ENCODE measurements around the gene CCDC78. TPM values are rescaled to one million over a fixed set of nuclear protein-coding genes. Genes with fewer than 3 reads are reported as not detected.

Gene CCDC78
- total RNA-seq, 1 donor from 2014 or later = 3.2 TPM

- Mint-ChIP-seq H3K4me3 (no peak overlapping the region), H3K27ac (no peak overlapping the region), H3K9me3 (no peaks in the 10 kb centered on the region), H3K27me3 (ENCODE audit: low read depth) (no peaks in the 10 kb centered on the region), H3K36me3 (no peaks in the 10 kb centered on the region), H3K4me1 (peaks cover 8% of the 10 kb centered on the region)
- DNase-seq (ENCODE audit: low spot score in 2 of 2, unreplicated experiment in 2 of 2) = no peak
- TF ChIP-seq CTCF (IDR thresholded peaks at IDR 0.05; ENCODE audit: unreplicated experiment) = no peak
Measured at GRCh38 chr16:766008-766819, 40.0 kb upstream of the CCDC78 start.

- Mint-ChIP-seq H3K4me1 (peaks cover 11% of the 10 kb centered on the region), H3K27ac (no peak overlapping the region), H3K27me3 (ENCODE audit: low read depth) (no peaks in the 10 kb centered on the region), H3K9me3 (no peaks in the 10 kb centered on the region), H3K4me3 (no peak overlapping the region), H3K36me3 (no peaks in the 10 kb centered on the region)
- TF ChIP-seq CTCF (IDR thresholded peaks at IDR 0.05; ENCODE audit: unreplicated experiment) = no peak
- no peak for DNase-seq (ENCODE audit: low spot score in 2 of 2, unreplicated experiment in 2 of 2)
Measured at GRCh38 chr16:765488-765865, 39.2 kb upstream of the CCDC78 start.

- no peak for TF ChIP-seq CTCF (IDR thresholded peaks at IDR 0.05; ENCODE audit: unreplicated experiment)
- no peak overlapping the region for H3K4me3 Mint-ChIP-seq
Measured at GRCh38 chr16:764848-765487, 38.7 kb upstream of the CCDC78 start.

GRCh38 chr16:764184-764750 is 38.0 kb upstream of the CCDC78 start:
- TF ChIP-seq CTCF (IDR thresholded peaks at IDR 0.05; ENCODE audit: unreplicated experiment) = no peak

More at GRCh38 chr16:764848-765487, 38.7 kb upstream of the CCDC78 start:
- Mint-ChIP-seq H3K36me3 (no peaks in the 10 kb centered on the region), H3K27me3 (ENCODE audit: low read depth) (no peaks in the 10 kb centered on the region), H3K9me3 (no peaks in the 10 kb centered on the region), H3K4me1 (peaks cover 13% of the 10 kb centered on the region), H3K27ac (no peak overlapping the region)
- DNase-seq (ENCODE audit: low spot score in 2 of 2, unreplicated experiment in 2 of 2) = no peak

GRCh38 chr16:763369-764183 is 37.3 kb upstream of the CCDC78 start:
- no peak for TF ChIP-seq CTCF (IDR thresholded peaks at IDR 0.05; ENCODE audit: unreplicated experiment)
- H3K27ac Mint-ChIP-seq = no peak overlapping the region
- H3K36me3 Mint-ChIP-seq = no peaks in the 10 kb centered on the region
- no peak overlapping the region for H3K4me3 Mint-ChIP-seq
- no peaks in the 10 kb centered on the region for H3K9me3 Mint-ChIP-seq
- DNase-seq (ENCODE audit: low spot score in 2 of 2, unreplicated experiment in 2 of 2) = no peak
- peaks cover 20% of the 10 kb centered on the region for H3K4me1 Mint-ChIP-seq
- no peaks in the 10 kb centered on the region for H3K27me3 Mint-ChIP-seq (ENCODE audit: low read depth)

More at GRCh38 chr16:764184-764750, 38.0 kb upstream of the CCDC78 start:
- no peak for DNase-seq (ENCODE audit: low spot score in 2 of 2, unreplicated experiment in 2 of 2)
- Mint-ChIP-seq H3K4me1 (peaks cover 20% of the 10 kb centered on the region), H3K9me3 (no peaks in the 10 kb centered on the region), H3K27ac (no peak overlapping the region), H3K4me3 (no peak overlapping the region), H3K36me3 (no peaks in the 10 kb centered on the region), H3K27me3 (ENCODE audit: low read depth) (no peaks in the 10 kb centered on the region)

Measured in mesothelial cell of epicardium (in vitro differentiated cells).